Breast epithelium (tissue), 4 donors: ENCODE data around the gene CAV1. TPM values are rescaled to one million over a fixed set of nuclear protein-coding genes. Genes with fewer than 3 reads are reported as not detected.
A peak's percentile ranks its signal among the peaks of the same experiment; 100 is the strongest.
"Not testable (repeated sequence)": the region's sequence is repeated elsewhere in the genome, so short reads cannot be mapped to it uniquely, and the experiment has no call there.

Experiments used
- DNase-seq, 2 donors: peaks; one replicate each; pipeline ENCODE4 v3.0.0-alpha.2; 2019; ENCODE audit warnings: low spot score in 2 of 2
- H3K27ac ChIP-seq, 2 donors: fragments of 200-600 bp; sonication (generic) in 1 of 2; one replicate each; pipeline ENCODE4 v1.5.1; 2016 to 2019; ENCODE audit warnings: mild to moderate bottlenecking in 1 of 2
- H3K27me3 ChIP-seq, 2 donors: fragments of 200-600 bp; sonication (generic) in 1 of 2; one replicate each; pipeline versions ENCODE4 v1.5.1 to v1.6.0; 2017 to 2019; ENCODE audit warnings: control low read depth in 1 of 2, mild to moderate bottlenecking in 1 of 2
- H3K36me3 ChIP-seq: fragments of 200-600 bp; one replicate; pipeline ENCODE4 v1.5.1; 2019
- H3K4me1 ChIP-seq, 2 donors: fragments of 200-600 bp; sonication (generic); one replicate each; pipeline ENCODE4 v1.5.1; 2016 to 2019; ENCODE audit warnings: control low read depth in 1 of 2
- H3K4me3 ChIP-seq, 3 donors: fragments of 200-600 bp; sonication (generic); 1 replicate in 2 of 3; 2 replicates in 1 of 3; pipeline ENCODE4 v1.5.1; 2016 to 2019; ENCODE audit warnings: mild to moderate bottlenecking in 3 of 3, moderate library complexity in 2 of 3
- H3K9me3 ChIP-seq, 2 donors: fragments of 200-600 bp; sonication (generic) in 1 of 2; one replicate each; pipeline ENCODE4 v1.5.1; 2016 to 2019; ENCODE audit warnings: control low read depth in 1 of 2
- POLR2A ChIP-seq: fragments of 450-650 bp; IDR thresholded peaks from one replicate; pipeline ENCODE4 v1.6.1; 2016; ENCODE audit warnings: antibody characterized with exemption, mild to moderate bottlenecking, moderate library complexity
- POLR2AphosphoS5 ChIP-seq, 3 donors: sonication (generic); formaldehyde crosslinking; IDR thresholded peaks; one replicate each; pipeline ENCODE4 v1.6.1; 2017; ENCODE audit warnings: antibody characterized with exemption in 3 of 3
- intact Hi-C: fragments of 100-400 bp; cut with DNase I; formaldehyde crosslinking; loops from one replicate; pipeline ENCODE4 v1.15.1; 2023; ENCODE audit warnings: low total_unique reads
- total RNA-seq, 3 donors: library from RNA; depleted of rRNA; stranded (reverse); fragments of >200 nt; gene quantifications; one replicate each; pipeline ENCODE4 v1.1.0, GENCODE V29; 2016
- TF ChIP-seq, protein P1 (sequence below), 3 donors: fragments of 450-650 bp; IDR thresholded peaks; one replicate each; pipeline ENCODE4 v1.5.1; 2016 to 2017; ENCODE audit warnings: antibody characterized with exemption in 3 of 3, mild to moderate bottlenecking in 3 of 3, moderate library complexity in 3 of 3

Gene CAV1, protein sequence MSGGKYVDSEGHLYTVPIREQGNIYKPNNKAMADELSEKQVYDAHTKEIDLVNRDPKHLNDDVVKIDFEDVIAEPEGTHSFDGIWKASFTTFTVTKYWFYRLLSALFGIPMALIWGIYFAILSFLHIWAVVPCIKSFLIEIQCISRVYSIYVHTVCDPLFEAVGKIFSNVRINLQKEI
- total RNA-seq = 100 to 1,000 TPM; 117 to 729 (median 154) TPM

DNA sequence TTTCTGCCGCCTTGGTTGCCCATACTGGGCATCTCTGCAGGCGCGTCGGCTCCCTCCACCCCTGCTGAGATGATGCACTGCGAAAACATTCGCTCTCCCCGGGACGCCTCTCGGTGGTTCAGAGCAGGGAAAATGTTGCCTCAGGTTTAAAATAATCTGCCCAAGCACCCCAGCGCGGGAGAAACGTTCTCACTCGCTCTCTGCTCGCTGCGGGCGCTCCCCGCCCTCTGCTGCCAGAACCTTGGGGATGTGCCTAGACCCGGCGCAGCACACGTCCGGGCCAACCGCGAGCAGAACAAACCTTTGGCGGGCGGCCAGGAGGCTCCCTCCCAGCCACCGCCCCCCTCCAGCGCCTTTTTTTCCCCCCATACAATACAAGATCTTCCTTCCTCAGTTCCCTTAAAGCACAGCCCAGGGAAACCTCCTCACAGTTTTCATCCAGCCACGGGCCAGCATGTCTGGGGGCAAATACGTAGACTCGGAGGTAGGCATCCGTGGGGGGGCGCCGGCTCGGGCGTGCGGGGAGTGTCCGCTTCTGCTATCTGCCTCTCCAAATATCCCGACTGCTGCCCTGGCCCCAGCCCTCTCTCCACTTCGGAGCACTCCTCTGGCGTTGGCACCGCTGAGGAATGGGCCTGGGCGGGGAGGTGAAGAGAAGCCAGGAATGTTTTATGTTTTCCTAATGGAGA lies at the start of gene CAV1:
Gene CAV1 (plus strand): TSS at position 428 of the 689 bp plus-strand sequence. CDS start 27 bp downstream, at position 455.
- peak within 1 kb of the TSS; percentile 87 to 92 for H3K27ac ChIP-seq
- H3K4me1 ChIP-seq = no peaks in the 10 kb centered on the region
- no peaks in the 10 kb centered on the region for H3K9me3 ChIP-seq
- TF ChIP-seq POLR2A (peak; percentile 47), POLR2AphosphoS5 (IDR thresholded peaks at IDR 0.05) (peak; percentile 61 to 69 (median 62))
- TF ChIP-seq, protein P1, sequence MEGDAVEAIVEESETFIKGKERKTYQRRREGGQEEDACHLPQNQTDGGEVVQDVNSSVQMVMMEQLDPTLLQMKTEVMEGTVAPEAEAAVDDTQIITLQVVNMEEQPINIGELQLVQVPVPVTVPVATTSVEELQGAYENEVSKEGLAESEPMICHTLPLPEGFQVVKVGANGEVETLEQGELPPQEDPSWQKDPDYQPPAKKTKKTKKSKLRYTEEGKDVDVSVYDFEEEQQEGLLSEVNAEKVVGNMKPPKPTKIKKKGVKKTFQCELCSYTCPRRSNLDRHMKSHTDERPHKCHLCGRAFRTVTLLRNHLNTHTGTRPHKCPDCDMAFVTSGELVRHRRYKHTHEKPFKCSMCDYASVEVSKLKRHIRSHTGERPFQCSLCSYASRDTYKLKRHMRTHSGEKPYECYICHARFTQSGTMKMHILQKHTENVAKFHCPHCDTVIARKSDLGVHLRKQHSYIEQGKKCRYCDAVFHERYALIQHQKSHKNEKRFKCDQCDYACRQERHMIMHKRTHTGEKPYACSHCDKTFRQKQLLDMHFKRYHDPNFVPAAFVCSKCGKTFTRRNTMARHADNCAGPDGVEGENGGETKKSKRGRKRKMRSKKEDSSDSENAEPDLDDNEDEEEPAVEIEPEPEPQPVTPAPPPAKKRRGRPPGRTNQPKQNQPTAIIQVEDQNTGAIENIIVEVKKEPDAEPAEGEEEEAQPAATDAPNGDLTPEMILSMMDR (IDR thresholded peaks at IDR 0.05) = peak in 1 of 3 donors; percentile 32
- H3K27me3 ChIP-seq = no peaks in the 10 kb centered on the region
- peak; percentile 73 to 87 for DNase-seq
- H3K4me3 ChIP-seq = peak within 1 kb of the TSS; percentile 66 to 82 (median 77)
- intact Hi-C loops = loop anchor here (5.0 to 10.0 kb wide), 2 partner anchors 60 to 172 kb away; no protein-coding TSS in a partner anchor
- no peaks in the 10 kb centered on the region for H3K36me3 ChIP-seq

DNA sequence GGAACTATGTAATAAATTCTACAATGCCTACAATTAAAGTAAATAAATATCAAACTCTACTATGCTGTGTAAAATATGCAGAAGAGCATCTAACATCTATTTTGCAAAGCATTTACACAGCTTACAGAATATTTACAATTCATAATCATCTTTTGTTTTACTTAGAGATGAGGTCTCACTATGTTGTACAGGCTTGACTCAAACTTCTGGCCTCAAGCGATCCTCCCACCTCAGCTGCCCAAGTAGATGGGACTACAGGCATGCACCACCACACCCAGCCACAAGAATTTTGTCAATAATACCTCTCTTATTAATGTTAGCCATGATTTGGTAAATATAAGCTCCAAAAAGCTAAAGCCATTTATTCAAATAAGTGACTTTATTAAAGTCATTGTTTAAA lies 47.2 kb upstream of the CAV1 start:
- intact Hi-C loops = no loop called here

DNA sequence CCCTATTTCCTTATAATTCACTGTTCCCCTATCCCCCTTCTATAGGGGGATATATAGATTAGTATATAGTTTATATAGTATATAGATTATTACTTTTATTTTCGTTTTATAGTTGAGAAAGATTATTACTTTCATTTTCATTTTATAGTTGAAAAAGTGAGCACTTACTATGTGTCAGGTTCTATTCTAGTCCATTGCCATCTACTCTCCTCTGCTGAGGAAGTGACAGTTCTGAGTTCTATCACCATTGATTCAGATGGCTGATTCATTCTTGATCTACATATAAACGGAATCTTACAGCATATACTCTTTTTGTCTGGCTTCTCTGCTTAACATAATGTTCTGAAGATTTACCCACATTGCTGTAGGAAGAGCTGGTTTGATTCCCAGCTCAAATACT lies 46.0 kb upstream of the CAV1 start:
- intact Hi-C loops = no loop called here
- no peaks in the 10 kb centered on the region for H3K36me3 ChIP-seq
- H3K27me3 ChIP-seq = no peaks in the 10 kb centered on the region
- no peak overlapping the region for H3K4me3 ChIP-seq
- no peak for DNase-seq
- TF ChIP-seq POLR2AphosphoS5 (IDR thresholded peaks at IDR 0.05) = no peak
- TF ChIP-seq POLR2A = no peak
- TF ChIP-seq, protein P1 (IDR thresholded peaks at IDR 0.05) = no peak
- H3K4me1 ChIP-seq = no peaks in the 10 kb centered on the region
- H3K27ac ChIP-seq = no peak overlapping the region
- no peaks in the 10 kb centered on the region for H3K9me3 ChIP-seq

More for the DNA sequence above, 47.2 kb upstream of the CAV1 start:
- no peaks in the 10 kb centered on the region for H3K27me3 ChIP-seq
- DNase-seq = no peak
- H3K27ac ChIP-seq = no peak overlapping the region
- no peaks in the 10 kb centered on the region for H3K9me3 ChIP-seq
- H3K4me3 ChIP-seq = no peak overlapping the region
- H3K36me3 ChIP-seq = no peaks in the 10 kb centered on the region
- TF ChIP-seq, protein P1 (IDR thresholded peaks at IDR 0.05) = no peak
- TF ChIP-seq POLR2AphosphoS5 (IDR thresholded peaks at IDR 0.05) (no peak), POLR2A (no peak)
- H3K4me1 ChIP-seq = no peaks in the 10 kb centered on the region

DNA sequence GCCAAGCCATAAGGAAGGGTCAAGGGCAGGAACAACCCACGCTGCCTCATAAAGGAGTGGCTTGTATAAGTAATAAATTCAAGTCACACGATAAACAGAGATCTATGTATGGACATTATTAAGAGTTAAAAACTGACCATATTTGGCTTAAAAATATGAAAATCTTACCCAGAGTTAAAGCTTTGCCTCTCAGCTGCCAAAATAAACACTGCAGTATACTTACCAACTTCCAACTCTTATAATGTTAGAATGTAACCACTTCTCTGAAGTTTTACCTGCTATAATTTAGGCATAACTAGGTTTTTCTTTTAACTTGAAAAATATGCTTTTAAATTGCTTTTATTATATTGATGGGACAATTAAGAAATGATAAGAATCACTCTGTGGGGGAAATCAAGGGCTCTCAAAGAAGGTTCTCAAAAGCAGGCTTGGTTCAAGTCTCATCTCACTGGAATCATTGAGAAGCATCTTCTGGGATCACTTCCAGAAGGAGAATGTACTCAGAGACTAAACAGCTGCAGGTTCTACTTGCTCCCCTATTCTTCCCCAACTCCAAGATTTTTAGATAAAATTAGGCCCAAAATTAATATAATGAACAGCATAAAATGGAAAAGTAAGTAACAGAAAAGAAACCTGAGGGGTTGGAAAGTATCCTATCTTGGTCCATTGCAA lies 41.4 kb upstream of the CAV1 start:
- H3K27ac ChIP-seq = no peak overlapping the region
- TF ChIP-seq, protein P1 (IDR thresholded peaks at IDR 0.05) = no peak
- TF ChIP-seq POLR2AphosphoS5 (IDR thresholded peaks at IDR 0.05) (no peak), POLR2A (no peak)
- no peaks in the 10 kb centered on the region for H3K9me3 ChIP-seq
- H3K27me3 ChIP-seq = no peaks in the 10 kb centered on the region
- DNase-seq = no peak
- H3K4me1 ChIP-seq = no peaks in the 10 kb centered on the region
- intact Hi-C loops = no loop called here
- H3K36me3 ChIP-seq = no peaks in the 10 kb centered on the region
- H3K4me3 ChIP-seq = no peak overlapping the region

DNA sequence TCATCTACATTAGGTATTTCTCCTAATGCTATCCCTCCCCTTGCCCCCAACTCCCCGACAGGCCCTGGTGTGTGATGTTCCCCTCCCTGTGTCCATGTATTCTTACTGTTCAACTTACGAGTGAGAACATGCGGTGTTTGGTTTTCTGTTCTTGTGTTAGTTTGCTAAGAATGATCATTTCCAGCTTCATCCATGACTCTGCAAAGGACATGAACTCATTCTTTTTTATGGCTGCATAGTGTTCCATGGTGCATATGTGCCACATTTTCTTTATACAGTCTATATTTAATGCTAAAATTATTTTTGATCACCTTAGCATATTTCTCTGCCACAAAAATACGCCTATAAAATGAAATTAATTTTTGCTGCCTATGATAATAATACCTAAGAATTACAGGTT lies 40.4 kb upstream of the CAV1 start:
- H3K9me3 ChIP-seq, H3K27ac ChIP-seq, DNase-seq, H3K36me3 ChIP-seq, intact Hi-C loops, H3K4me3 ChIP-seq, H3K27me3 ChIP-seq, H3K4me1 ChIP-seq: not testable (repeated sequence)
